Endometrium (tissue), 2 donors: ENCODE measurements around the gene NECAB2.

Source experiments
- FAIRE-seq: peaks from 2 replicates; lab custom pipeline; 2012; peaks lifted over from hg19 to GRCh38; lab: Jason Lieb, UNC
- donor health status: control.
- donor health status: control.

Gene NECAB2

DNA sequence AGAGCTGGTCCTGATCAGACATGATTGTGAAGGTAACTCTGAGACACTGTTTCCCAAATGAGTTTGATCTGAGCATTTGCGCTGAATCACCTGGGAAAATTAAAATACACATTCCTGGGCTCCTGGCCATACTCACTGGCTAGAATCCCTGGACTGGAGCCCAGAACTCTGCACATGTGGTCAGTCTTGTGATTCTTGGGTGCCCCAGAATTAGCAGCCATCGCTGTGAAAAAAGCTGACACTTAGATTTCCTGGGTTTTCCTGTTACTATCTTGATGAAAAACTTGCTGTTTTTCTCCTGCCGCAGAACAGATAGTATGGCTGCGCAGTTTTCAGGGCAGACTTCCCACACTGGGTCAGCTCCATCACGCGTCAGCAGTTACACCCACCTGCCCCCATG is 24.6 kb downstream of the NECAB2 start:
- no peak for FAIRE-seq

DNA sequence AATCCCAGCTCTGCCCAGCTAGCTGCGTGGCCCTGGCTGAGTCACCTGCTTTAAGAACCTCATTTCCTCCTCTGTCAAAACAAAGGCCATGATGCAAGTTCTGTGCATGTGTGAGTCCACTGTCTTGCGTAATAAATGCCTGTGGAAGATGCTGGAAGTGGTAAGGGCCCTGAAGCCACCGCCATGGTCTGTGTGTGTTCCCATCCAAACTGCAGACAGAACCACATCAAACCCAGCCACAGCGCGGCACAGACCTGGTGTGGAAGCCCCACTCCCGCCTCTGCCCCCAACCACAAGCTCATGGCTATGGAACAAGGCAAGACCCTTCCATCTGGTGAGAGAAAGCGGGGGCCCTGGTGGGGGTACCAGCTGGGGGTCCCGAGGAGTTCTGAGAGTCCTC is 26.0 kb downstream of the NECAB2 start:
- FAIRE-seq = no peak

GRCh38 chr16:83994703-83995102 is 26.7 kb downstream of the NECAB2 start:
- no peak for FAIRE-seq

GRCh38 chr16:83995754-83996153 is 27.7 kb downstream of the NECAB2 start:
- no peak for FAIRE-seq

- FAIRE-seq = no peak
Observed at GRCh38 chr16:83996481-83997252, 28.6 kb downstream of the NECAB2 start.

- FAIRE-seq = no peak
Observed at GRCh38 chr16:83998091-83998490, 30.0 kb downstream of the NECAB2 start.

DNA sequence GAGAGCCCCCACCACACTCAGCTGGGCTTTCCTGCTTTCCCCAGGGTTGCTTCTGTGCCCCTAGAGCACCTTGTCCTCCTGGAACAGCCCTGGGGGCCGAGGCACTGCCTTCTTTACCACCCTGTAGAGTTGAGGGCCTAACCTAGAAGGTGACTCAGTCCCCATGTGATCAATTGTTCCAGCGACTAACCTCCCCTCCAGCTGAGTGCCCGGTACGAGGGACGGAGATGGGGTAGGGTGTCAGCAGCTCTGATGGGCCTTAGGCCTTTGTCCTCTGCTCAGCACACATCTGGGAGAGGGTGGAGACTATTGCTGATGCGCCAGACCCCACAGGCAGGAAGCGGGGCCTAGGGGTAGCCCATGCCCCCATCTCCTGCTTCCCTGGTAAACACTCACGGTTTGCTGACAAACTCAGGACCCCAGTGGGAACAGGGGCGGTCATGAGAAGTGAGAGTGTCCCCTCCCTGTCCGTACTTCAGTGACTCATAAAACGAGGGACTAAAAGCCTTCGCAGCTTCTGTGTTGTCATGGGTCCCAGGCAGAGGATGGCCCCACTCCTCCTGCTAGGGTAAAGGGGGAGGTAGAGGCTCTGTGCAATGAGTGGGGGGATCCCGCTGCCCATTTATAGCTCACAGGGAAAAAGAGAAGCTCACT is 33.1 kb downstream of the NECAB2 start:
- no peak for FAIRE-seq

DNA sequence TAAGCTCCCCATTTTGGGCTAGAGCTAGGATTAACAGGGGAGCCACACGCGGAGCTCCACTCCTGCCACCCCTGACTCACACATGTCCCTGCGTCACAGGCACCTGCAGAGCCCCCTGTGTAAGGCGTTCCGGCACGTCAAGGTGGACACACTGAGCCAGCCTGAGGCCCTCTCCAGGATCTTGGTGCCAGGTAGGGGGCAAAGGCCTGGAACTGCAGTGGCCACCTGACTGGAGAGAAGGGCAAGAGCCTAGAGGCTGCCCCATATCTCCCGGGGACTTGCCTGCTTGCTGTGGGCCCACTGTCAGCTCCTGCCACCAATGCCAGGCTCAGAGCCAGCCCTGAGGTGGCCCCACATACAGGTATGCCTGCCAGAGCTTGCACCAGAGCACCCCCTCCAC is 33.7 kb downstream of the NECAB2 start:
- no peak for FAIRE-seq

DNA sequence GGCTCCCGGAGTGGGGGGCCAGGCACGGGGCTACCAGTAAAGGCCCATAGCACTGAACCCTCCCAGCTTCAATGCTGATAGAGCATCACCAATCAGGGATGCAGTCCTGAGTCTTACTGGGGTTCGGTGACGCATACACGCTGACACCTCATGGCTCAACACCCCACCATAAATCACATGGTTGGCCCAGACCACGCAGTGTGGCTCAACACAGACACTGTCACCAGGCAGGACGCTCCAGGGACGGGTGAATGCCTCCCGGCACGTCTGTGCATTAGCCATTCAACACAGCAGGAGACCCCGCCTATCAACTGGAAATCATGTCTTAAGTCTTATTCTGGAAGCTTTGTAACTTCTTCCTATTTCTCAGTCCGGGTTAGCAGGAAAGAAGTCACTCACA is 35.0 kb downstream of the NECAB2 start:
- FAIRE-seq = no peak

GRCh38 chr16:84004442-84004841 is 36.4 kb downstream of the NECAB2 start:
- FAIRE-seq = no peak

DNA sequence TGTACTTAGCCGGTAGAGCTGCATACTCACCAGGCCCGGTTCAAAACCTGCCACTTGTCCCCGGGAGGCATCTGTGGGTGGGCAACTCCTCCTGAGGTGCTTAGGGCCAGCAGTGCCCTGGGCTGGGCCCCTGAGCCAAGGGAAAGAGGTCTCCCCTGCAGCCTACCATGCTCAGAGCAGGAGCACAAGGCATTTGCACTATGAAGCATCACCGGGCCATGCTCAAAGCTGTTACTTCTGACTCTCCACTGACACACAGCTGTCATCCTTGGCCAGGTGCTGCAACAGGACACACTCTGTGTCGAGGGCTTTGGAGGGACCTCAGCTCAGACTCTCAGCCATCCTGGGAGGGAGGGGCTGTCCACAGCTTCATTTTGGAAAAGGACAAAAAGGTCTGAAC is 37.3 kb downstream of the NECAB2 start:
- no peak for FAIRE-seq

- FAIRE-seq = no peak
Observed at GRCh38 chr16:84007520-84007919, 39.5 kb downstream of the NECAB2 start.

DNA sequence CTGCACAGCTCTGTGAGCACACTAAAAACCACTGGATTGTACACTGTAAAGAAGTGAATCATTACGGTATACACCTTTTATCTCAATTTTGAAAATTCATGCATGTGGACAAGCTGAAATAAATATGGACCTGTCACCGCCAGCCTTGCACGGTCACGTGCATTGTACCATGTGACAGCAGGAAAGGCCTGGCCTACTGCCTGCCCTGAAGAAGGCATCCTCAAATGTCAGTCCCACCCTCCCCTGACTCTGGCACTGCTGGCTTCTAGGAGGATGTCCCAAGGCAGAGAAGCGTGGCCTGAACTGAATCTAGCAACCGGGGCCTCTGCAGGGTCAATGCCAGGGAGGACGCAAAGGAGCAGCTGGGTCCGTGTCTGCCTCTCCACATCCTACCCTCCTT is 39.9 kb downstream of the NECAB2 start:
- no peak for FAIRE-seq

DNA sequence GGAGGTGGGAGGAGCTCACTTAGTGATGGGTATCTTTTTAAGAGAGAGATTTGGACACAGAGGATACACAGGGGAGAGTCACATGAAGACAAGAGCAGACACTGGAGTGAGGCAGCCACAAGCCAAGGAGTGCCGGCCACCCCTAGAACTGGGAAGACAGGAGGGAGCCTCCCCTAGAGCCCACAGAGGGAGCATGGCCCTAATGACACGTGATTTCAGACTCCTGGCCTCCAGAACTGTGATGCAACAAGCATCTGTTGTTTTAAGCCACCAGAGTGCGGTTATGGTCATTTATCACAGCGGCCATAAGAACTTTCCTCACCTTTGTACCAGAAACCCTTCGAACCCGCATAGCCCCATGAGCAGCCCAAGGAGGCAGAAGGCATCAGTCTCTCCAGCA is 41.2 kb downstream of the NECAB2 start:
- no peak for FAIRE-seq

- FAIRE-seq = no peak
Observed at GRCh38 chr16:84013787-84014569, 45.9 kb downstream of the NECAB2 start.

DNA sequence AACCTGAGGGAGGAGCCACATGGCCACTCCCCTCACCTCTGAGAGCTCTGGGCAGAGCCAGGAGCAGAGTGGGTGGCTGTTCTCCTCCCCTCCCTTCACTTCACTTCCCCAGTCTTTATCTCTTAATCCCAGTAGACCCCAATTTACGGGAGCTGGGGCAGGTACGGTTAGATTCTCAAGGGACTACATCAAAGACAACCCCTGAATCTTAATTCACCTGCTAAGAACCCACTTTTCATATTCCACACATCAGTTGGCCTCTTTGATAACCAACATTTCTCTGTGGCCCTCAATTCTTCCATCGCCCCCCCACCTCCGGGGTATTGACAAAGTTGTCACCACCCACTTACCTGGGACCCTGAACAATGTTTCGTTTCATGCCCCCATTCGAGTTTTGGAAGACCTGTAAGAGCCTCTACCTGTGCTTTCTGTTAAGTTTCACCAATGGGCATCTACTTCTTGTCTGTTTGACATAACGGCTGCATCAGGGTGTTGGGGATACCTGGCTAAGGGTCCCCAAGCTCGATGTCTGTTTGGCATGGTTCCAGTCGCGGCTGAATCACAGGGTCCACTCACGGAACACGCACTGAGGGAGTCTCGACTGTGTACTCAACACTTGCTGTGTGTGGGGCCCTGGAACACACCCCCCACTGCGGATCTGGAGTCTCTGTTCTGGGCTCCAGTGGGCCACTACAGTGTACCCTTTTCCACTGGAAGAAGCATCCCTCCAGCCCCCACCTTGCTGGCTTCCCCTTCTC is 46.7 kb downstream of the NECAB2 start:
- FAIRE-seq = no peak

DNA sequence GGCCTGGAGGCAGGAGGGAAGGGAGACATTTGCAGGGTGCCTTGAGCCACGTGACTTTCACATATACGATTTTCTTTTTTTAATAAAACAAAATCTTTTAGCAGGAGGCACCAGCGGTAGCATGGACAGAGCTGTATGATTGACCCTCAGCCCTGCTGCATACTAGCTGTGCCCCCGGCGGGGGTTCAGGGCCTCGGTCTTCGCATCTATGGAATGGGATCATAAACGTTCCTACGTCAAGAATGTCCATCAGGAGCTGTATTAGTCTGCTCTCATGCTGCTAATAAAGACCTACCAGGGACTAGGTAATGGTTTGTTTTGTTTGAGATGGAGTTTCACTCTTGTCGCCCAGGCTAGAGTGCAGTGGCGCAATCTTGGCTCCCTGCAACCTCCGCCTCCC is 47.4 kb downstream of the NECAB2 start:
- no peak for FAIRE-seq

DNA sequence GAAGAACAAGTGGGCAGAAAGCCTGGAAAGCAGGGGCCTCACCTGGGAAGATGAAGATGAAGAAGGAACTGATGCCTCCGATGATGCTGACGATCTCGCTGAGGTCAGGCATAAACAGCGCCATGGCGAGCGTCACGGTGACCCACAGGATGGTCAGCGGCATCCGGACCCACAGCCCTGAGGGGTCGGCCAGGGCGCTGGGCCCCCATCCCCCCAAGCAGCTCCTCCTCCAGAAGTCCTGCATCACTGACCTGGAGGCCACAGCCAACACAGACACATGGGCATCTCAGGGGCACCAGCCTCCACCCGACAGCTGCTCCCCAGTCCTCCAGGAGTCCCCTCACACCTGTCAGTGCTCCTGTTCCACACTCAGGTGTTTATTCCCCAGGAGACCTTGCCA is 48.4 kb downstream of the NECAB2 start:
- FAIRE-seq = no peak

DNA sequence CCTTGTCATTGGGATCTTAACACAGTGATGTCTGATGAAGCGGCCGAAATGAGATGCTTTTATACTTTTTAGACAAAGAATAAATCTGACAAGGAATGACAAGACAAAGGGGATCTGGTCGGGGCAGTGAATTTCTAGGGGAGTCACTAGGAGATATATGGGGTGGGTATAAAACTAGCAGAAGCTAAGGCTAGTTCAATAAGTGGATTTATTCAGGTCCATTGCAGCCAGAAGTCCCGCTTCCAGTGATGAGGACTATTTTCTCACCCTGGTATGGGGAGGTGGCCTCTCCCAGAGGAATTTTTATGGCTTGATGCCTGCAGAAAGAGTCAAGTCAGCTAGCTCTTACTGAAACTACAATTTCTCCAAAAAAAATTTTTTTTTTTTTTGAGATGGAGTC is 50.7 kb downstream of the NECAB2 start:
- FAIRE-seq = no peak

DNA sequence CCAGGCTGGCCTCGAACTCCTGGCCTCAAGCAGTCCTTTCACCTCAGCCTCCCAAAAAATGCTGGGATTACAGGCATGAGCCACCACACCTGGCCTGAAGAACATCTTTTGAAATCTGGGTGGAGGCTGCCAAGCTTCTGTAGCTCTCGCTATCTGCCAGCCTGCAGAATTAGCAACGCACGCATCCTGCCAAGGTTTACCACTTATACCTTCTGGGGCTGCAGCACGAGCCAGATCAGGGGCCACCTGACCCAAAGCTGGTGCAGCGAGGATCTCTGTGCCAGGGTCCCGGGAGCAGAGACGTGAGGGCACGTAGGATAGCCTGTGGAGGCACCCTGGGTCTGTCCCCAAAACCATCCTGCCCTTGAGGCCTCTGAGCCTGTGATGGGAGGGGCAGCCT is 52.3 kb downstream of the NECAB2 start:
- FAIRE-seq = no peak

GRCh38 chr16:84021488-84021887 is 53.4 kb downstream of the NECAB2 start:
- no peak for FAIRE-seq

GRCh38 chr16:84022644-84023043 is 54.6 kb downstream of the NECAB2 start:
- no peak for FAIRE-seq

GRCh38 chr16:84024854-84025253 is 56.8 kb downstream of the NECAB2 start:
- FAIRE-seq = no peak
